GM12864 (cell line): ENCODE measurements around the gene INO80B.
"Not testable (repeated sequence)": the region's sequence is repeated elsewhere in the genome, so short reads cannot be mapped to it uniquely, and the experiment has no call there.

Experiments
- DNase-seq: peaks from one replicate; pipeline ENCODE4 v3.0.0-alpha.2; 2011; ENCODE audit warnings: low read depth
- H3K4me3 ChIP-seq: 2 replicates; pipeline ENCODE4 v1.5.1; 2011; ENCODE audit warnings: mild to moderate bottlenecking, low read depth, low read length, control low read depth
- TF ChIP-seq, protein P1 (sequence below): IDR thresholded peaks from 2 replicates; pipeline ENCODE4 v1.5.1; 2011; ENCODE audit warnings: low read depth, mild to moderate bottlenecking, moderate library complexity, low read length, control low read depth, inconsistent platforms; ENCODE audit errors: missing control alignments

The INO80B gene

DNA sequence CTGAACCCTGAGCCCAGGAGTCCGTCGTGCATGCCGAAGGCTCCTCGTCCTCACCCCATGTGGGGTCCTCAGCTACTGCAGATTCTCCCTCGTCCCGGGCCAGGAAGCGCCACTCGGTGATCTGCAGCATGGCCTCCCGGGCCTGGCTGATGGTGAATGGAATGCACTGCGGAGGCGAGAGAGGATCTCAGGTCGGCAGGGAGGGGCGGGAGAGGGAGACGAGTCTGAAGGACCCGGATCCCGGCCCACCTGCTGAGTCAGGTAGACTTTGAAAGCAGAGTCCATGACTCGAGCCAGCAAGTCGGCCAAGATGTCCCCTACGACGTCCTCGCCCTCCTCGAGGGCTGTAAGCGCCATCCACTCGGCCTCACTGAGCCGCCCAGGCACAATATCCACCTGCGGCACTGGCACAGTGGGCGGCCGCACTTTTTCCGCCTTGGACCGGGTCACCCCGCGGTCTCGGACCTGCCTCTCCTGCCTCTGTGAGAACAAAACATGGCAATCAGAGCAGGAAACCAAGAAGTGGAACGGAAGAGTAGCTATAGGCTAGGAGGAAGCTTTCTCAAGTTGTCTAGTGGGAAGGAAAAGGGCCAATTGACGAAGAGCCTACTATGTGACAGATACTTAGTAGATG is 39.0 kb upstream of the INO80B start:
- no peak for DNase-seq
- TF ChIP-seq, protein P1, sequence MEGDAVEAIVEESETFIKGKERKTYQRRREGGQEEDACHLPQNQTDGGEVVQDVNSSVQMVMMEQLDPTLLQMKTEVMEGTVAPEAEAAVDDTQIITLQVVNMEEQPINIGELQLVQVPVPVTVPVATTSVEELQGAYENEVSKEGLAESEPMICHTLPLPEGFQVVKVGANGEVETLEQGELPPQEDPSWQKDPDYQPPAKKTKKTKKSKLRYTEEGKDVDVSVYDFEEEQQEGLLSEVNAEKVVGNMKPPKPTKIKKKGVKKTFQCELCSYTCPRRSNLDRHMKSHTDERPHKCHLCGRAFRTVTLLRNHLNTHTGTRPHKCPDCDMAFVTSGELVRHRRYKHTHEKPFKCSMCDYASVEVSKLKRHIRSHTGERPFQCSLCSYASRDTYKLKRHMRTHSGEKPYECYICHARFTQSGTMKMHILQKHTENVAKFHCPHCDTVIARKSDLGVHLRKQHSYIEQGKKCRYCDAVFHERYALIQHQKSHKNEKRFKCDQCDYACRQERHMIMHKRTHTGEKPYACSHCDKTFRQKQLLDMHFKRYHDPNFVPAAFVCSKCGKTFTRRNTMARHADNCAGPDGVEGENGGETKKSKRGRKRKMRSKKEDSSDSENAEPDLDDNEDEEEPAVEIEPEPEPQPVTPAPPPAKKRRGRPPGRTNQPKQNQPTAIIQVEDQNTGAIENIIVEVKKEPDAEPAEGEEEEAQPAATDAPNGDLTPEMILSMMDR = no peak
- H3K4me3 ChIP-seq = peak overlapping the region; percentile 55; the same call in 1 of the 2 replicates

DNA sequence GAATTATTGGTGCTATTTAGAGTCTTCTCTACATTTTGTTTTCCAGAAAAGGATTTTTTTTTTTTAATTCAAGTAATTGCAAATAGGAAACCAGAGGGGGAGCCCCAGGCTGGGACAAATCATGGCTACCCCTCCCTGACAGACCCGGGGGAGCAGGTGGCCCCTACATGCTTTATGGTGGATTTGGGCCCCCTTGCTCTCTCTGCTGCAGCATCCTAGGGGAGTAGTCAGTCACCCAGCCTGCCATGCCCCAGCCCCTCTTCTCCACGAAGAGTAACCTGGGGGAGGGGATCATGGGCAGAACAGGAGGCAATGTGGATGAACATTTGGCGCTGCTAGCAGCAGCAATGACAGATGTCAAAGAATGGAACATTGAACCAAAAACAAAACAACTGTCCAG is 38.1 kb upstream of the INO80B start:
- DNase-seq = no peak
- TF ChIP-seq, protein P1 = no peak
- H3K4me3 ChIP-seq = no peak overlapping the region

DNA sequence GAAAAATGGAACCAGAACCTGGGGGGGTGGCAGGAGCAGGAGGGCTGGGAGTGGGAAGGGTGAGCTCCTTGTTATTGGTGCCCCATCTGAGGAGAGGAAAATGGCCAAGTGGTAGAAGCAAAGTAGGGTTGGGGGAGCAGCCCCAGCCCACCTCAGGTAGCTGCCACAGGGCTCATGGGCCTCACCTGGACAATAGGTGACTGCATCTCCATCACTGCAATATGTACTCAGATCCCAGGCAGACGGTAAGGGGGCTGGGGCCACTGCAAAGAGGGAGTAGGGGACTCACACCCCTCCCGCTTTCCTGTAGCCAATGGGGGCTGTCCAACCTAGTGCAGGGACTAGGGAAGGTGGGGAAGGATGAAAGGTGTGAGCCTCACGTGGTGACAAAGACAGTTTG is 37.7 kb upstream of the INO80B start:
- TF ChIP-seq, protein P1 = no peak
- H3K4me3 ChIP-seq = no peak overlapping the region
- DNase-seq = no peak

DNA sequence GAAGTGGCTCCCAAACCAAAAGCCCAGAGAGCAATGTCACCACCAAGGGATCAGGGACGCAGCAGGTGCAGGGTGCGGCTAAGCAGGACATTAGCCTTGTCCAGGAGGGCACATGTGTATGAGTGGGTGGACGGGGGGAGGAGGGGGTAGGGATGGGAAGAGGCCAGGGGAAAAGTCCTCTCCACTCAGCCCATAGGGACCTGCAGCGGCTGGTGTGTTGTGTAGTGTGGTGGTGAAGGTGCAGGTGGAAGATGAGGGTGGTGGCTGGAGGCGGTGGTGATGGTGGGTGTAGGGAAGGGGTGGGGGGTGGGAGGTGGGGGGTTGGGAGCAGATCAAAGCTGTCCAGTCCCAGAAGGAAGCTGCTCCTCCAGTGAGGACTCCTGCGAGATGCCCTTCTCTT is 37.1 kb upstream of the INO80B start:
- TF ChIP-seq, protein P1 = no peak
- DNase-seq = no peak
- no peak overlapping the region for H3K4me3 ChIP-seq

DNA sequence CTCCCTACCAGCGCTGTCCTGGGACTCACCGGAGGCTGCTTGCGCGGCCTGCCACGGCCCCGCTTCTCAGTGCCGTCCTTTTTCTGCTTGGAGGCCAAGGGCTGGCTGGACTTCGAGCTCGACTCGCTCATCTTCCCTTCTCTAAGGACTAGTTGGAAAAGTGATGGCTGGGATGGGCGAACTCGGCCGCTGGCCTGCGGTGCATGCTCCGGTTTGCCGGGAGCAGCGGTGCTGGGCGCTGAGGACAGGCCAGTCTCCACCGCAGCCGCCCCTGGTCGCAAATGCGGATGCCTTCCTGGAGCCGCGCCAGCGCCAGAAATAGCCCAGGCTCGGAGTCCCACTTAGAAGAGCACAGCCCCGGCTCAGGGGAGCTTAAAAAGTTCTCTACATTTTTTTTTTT is 36.6 kb upstream of the INO80B start:
- TF ChIP-seq, protein P1 = no peak
- no peak for DNase-seq
- no peak overlapping the region for H3K4me3 ChIP-seq

DNA sequence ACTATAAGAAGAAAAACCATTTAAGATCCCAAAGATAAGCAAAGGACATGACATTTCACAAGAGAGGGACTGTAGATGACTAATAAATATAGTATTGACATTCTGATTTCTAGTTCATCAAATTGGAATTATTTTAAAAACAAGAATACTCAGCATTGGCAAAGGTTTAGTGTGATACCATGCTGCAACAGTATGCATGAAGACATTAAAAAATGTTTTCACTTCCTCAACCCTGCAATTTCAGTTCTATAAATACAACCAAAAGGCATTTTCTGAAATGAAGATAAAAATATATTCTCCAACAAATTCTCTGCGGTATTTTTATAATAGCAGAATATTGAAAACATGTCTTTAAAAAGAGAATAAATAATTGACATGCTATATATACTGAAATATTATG is 35.5 kb upstream of the INO80B start:
- no peak for DNase-seq
- TF ChIP-seq, protein P1 = no peak
- no peak overlapping the region for H3K4me3 ChIP-seq

DNA sequence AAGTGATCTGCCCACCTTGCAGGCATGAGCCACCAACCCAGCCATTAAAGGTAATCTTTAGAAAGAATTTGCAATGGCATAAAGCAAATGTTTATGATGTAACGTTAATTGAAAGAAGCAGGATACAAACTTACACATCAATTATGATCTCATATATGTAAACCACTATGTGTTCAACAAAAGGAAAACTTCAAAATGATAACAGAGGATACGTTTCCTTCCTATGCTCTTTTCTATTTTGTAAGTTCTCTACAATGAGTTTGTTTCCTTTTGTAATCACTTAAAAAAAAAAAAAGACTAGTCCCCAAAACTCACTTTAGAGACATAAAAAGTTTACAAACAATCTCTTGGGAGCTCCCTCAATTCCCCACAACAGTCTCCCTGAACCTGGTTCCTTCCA is 34.9 kb upstream of the INO80B start:
- no peak for DNase-seq
- H3K4me3 ChIP-seq = no peak overlapping the region; the same call in 1 of the 2 replicates
- TF ChIP-seq, protein P1 = no peak

DNA sequence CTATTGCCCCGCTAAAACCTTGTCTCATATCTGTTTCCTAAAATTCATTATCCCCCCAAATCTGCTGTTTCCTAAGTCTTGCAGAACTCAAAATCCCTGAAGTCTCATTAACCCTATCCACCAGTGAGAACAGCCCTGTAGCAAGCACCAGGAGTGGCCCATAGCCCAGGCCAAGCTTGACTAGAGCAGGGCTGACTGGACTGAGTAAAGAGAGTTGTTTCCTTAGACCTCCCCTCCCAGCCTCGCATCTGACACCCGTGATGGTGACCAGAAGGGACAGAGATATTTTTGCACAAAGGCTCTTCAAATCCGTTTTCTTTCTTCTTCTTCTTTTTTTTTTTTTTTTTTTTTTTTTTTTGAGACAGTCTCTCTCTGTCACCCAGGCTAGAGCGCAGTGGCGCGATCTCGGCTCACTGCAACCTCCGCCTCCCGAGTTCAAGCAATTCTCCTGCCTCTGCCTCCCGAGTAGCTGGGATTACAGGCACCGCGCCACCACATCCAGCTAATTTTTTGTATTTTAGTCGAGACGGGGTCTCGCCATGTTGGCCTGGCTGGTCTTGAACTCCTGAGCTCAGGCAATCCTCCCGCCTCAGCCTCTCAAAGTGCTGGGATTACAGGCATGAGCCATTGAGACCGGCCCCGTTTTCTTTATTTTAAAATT is 34.3 kb upstream of the INO80B start:
- H3K4me3 ChIP-seq = peak overlapping the region; percentile 86
- not testable (repeated sequence) for DNase-seq
